ENCODE measurements around the gene FAM83C. TPM values are rescaled to one million over a fixed set of nuclear protein-coding genes. Genes with fewer than 3 reads are reported as not detected.

Gene FAM83C
- total RNA-seq, 1 experiment from 2014 or later = not detected

- TF ChIP-seq ZNF532 (CRISPR knock-in tag; IDR thresholded peaks at IDR 0.05; ENCODE audit: borderline replicate concordance) (no peak), NFATC4 (CRISPR knock-in tag; IDR thresholded peaks at IDR 0.05) (no peak), FOXJ3 (CRISPR knock-in tag; IDR thresholded peaks at IDR 0.05; ENCODE audit: borderline replicate concordance) (no peak), ZMAT4 (CRISPR knock-in tag; IDR thresholded peaks at IDR 0.05) (no peak), MXD4 (CRISPR knock-in tag; IDR thresholded peaks at IDR 0.05; ENCODE audit: borderline replicate concordance) (no peak), TP53 (CRISPR knock-in tag; IDR thresholded peaks at IDR 0.05) (no peak), CBFB (CRISPR knock-in tag; IDR thresholded peaks at IDR 0.05; ENCODE audit: low read depth) (no peak), ZBTB21 (CRISPR knock-in tag; IDR thresholded peaks at IDR 0.05; ENCODE audit: borderline replicate concordance) (no peak)
Measured at GRCh38 chr20:35304956-35305355, 12.7 kb upstream of the FAM83C start (continued).

GRCh38 chr20:35303735-35304491 lies 11.7 kb upstream of the FAM83C start:
- POLR2A ChIA-PET = no interaction called here
- ATAC-seq = peak; percentile 84

More at GRCh38 chr20:35303735-35304491, 11.7 kb upstream of the FAM83C start:
- peak overlapping the region; percentile 21; the same call in 1 of the 2 replicates for H3K4me3 Mint-ChIP-seq
- DNase-seq (ENCODE audit: low spot score) = peak; percentile 94
- no peak overlapping the region for H3K27ac Mint-ChIP-seq
- peaks cover 7% of the 10 kb centered on the region; the same call in 1 of the 2 replicates for H3K36me3 Mint-ChIP-seq
- peaks cover under 1% of the 10 kb centered on the region; the same call in 1 of the 2 replicates for H3K27me3 Mint-ChIP-seq (ENCODE audit: low read depth)
- CTCF ChIA-PET = interaction anchor here (0.6 to 3.5 kb wide), 44 partner anchors 9 to 219 kb away, joined by 3 to 89 read pairs (median 5); partner anchors contain the start of genes EDEM2, EIF6, FAM83C and GDF5
- 0 out of 2 replicates have a peak, but pooled peaks have one; percentile 59 for TF ChIP-seq CBFB (CRISPR knock-in tag; IDR thresholded peaks at IDR 0.05; ENCODE audit: low read depth)
- peak; percentile 30; the same call in 1 of the 2 replicates for TF ChIP-seq GABPB1 (CRISPR knock-in tag; IDR thresholded peaks at IDR 0.05)
- TF ChIP-seq CTCF (IDR thresholded peaks at IDR 0.05) = peak; percentile 89
- TF ChIP-seq ZBTB21 (CRISPR knock-in tag; IDR thresholded peaks at IDR 0.05; ENCODE audit: borderline replicate concordance) = 0 out of 2 replicates have a peak, but pooled peaks have one; percentile 44
- TF ChIP-seq PRDM15 (CRISPR knock-in tag; IDR thresholded peaks at IDR 0.05) = peak; percentile 50
- no peak for TF ChIP-seq ZNF396 (CRISPR knock-in tag; IDR thresholded peaks at IDR 0.05; ENCODE audit: borderline replicate concordance)
- no peak for TF ChIP-seq TEAD4 (CRISPR knock-in tag; IDR thresholded peaks at IDR 0.05)
- peaks cover 14% of the 10 kb centered on the region for H3K4me1 Mint-ChIP-seq
- no peaks in the 10 kb centered on the region for H3K9me3 Mint-ChIP-seq
